NT2/D1 (cell line): Measurements from ENCODE around the gene CD164L2.

Experiments used
- SUZ12 ChIP-seq: IDR thresholded peaks from 2 replicates; pipeline ENCODE4 v1.6.1; 2011; ENCODE audit not compliant: insufficient read length, insufficient read depth; ENCODE audit errors: extremely low read depth
- YY1 ChIP-seq: IDR thresholded peaks from 2 replicates; pipeline ENCODE4 v1.6.1; 2011; ENCODE audit not compliant: insufficient read length, insufficient read depth
- ZNF274 ChIP-seq: IDR thresholded peaks from 2 replicates; pipeline ENCODE4 v1.6.1; 2011; ENCODE audit warnings: mild to moderate bottlenecking, low read depth, low read length

DNA sequence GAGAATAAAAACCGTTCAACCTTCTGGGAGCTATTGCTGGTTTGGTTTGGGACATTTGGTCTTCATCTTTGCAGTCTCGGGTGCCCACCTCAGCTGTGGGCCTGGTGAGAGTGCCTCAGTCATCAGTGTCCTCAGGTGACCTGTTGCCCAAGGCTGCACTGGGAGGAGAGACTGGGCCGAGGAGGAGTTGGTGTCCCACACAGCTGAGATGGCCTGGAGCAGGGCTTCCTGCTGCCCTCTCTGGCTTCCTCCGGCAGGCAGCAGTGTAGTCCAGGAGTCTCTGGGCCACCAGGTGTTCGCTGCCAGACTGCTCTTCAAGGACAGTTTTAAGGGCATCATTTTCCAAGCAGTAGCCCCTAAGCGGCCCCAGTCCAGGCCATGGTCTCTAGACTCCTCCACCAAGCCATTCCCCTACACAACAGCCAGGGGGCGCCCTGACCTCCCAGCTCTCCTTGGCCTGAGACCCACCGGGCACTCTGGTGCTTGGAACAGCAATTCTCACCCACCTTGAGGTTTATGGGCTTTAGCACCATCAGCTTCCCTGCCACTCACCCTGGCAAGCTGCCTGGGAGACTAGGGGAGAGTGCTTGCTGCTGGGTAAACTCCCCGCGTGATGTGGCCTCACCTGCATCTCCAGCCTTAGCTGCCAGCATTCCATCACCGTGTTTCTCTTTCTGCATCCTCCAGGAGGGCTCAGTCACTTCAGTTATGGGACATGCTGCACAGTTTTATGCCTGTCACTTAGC lies 50.4 kb downstream of the CD164L2 start:
- TF ChIP-seq YY1, result no peak
- no peak for TF ChIP-seq SUZ12
- TF ChIP-seq ZNF274, result no peak
